ENCODE data around the gene ASF1B.

Gene ASF1B

GRCh38 chr19:14106840-14107239 is 29.5 kb downstream of the ASF1B start:
- DNase-seq, result no peak

GRCh38 chr19:14105680-14106079 is 30.7 kb downstream of the ASF1B start:
- DNase-seq, result no peak

GRCh38 chr19:14103310-14103709 is 33.1 kb downstream of the ASF1B start:
- no peak for DNase-seq

GRCh38 chr19:14102756-14103155 is 33.6 kb downstream of the ASF1B start:
- DNase-seq, result no peak

- no peak for DNase-seq
These were observed 34.2 kb downstream of the ASF1B start for GRCh38 chr19:14102102-14102696.

- no peak for DNase-seq
These were observed 35.3 kb downstream of the ASF1B start for GRCh38 chr19:14101003-14101545.

GRCh38 chr19:14097532-14098151 is 38.7 kb downstream of the ASF1B start:
- DNase-seq, result no peak

GRCh38 chr19:14096272-14096992 is 40.0 kb downstream of the ASF1B start:
- DNase-seq, result no peak

GRCh38 chr19:14094854-14095253 is 41.5 kb downstream of the ASF1B start:
- DNase-seq, result no peak

GRCh38 chr19:14093117-14093823 is 43.1 kb downstream of the ASF1B start:
- no peak for DNase-seq

GRCh38 chr19:14091813-14092462 is 44.5 kb downstream of the ASF1B start:
- no peak for DNase-seq

GRCh38 chr19:14091081-14091812 is 45.1 kb downstream of the ASF1B start:
- peak; percentile 59 for DNase-seq

GRCh38 chr19:14090509-14091080 is 45.8 kb downstream of the ASF1B start, which contains the start of gene SAMD1:
TSS of gene SAMD1 (minus strand) at chr19:14090751.
- DNase-seq, result peak; percentile 66

GRCh38 chr19:14089662-14090508 is 46.5 kb downstream of the ASF1B start:
- DNase-seq, result peak; percentile 48

- no peak for DNase-seq
These were observed 47.1 kb downstream of the ASF1B start for GRCh38 chr19:14089412-14089661.

GRCh38 chr19:14088634-14089411 is 47.6 kb downstream of the ASF1B start:
- DNase-seq, result no peak

GRCh38 chr19:14086098-14086497 is 50.3 kb downstream of the ASF1B start:
- DNase-seq, result no peak

GRCh38 chr19:14085309-14085995 is 50.9 kb downstream of the ASF1B start, which contains the start of gene C19orf67:
TSS of gene C19orf67 (minus strand) at chr19:14085783. CDS start at chr19:14085627, 156 bp downstream.
- no peak for DNase-seq

- no peak for DNase-seq
These were observed 53.8 kb downstream of the ASF1B start for GRCh38 chr19:14082675-14082960.
